A673 (cell line): Measurements from ENCODE around the gene VANGL2.
"Not testable (repeated sequence)": the region's sequence is repeated elsewhere in the genome, so short reads cannot be mapped to it uniquely, and the experiment has no call there.

Source experiments
- EZH2 ChIP-seq: fragments of 200-600 bp; sonication (generic); IDR thresholded peaks from 2 replicates; pipeline ENCODE4 v1.6.1; 2017; ENCODE audit warnings: borderline replicate concordance, low read depth, mild to moderate bottlenecking, mixed read lengths, antibody characterized with exemption, low read length; ENCODE audit not compliant: poor library complexity, severe bottlenecking
- TF ChIP-seq, protein P1 (sequence below): fragments of 300-800, 200-600 bp; sonication (generic); conservative IDR thresholded peaks from 2 replicates; pipeline ENCODE4 v1.5.1; 2017; ENCODE audit warnings: low read depth, mild to moderate bottlenecking, antibody characterized with exemption, low read length, moderate library complexity, mixed read lengths

GRCh38 chr1:160388406-160388805 lies 12.0 kb upstream of the VANGL2 start:
- TF ChIP-seq, protein P1, sequence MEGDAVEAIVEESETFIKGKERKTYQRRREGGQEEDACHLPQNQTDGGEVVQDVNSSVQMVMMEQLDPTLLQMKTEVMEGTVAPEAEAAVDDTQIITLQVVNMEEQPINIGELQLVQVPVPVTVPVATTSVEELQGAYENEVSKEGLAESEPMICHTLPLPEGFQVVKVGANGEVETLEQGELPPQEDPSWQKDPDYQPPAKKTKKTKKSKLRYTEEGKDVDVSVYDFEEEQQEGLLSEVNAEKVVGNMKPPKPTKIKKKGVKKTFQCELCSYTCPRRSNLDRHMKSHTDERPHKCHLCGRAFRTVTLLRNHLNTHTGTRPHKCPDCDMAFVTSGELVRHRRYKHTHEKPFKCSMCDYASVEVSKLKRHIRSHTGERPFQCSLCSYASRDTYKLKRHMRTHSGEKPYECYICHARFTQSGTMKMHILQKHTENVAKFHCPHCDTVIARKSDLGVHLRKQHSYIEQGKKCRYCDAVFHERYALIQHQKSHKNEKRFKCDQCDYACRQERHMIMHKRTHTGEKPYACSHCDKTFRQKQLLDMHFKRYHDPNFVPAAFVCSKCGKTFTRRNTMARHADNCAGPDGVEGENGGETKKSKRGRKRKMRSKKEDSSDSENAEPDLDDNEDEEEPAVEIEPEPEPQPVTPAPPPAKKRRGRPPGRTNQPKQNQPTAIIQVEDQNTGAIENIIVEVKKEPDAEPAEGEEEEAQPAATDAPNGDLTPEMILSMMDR = not testable (repeated sequence)
- TF ChIP-seq EZH2 = not testable (repeated sequence)
